SK-N-MC (cell line): ENCODE results near the gene MAMSTR.
"Not testable (repeated sequence)": the region's sequence is repeated elsewhere in the genome, so short reads cannot be mapped to it uniquely, and the experiment has no call there.

ENCODE experiments used
- DNase-seq: peaks from one replicate; pipeline ENCODE4 v3.0.0-alpha.2; 2011; ENCODE audit warnings: low read depth, low spot score
- H3K27ac ChIP-seq: fragments of 200-600 bp; sonication (generic); 2 replicates; pipeline ENCODE4 v1.5.1; 2016; ENCODE audit warnings: mixed run types
- H3K36me3 ChIP-seq: fragments of 200-600 bp; sonication (generic); 2 replicates; pipeline ENCODE4 v1.6.1; 2017; ENCODE audit warnings: antibody characterized with exemption, low read length, mixed read lengths; ENCODE audit not compliant: insufficient read depth
- H3K4me3 ChIP-seq: fragments of 200-600 bp; sonication (generic); 2 replicates; pipeline ENCODE4 v1.5.1; 2016
- H3K9ac ChIP-seq: fragments of 200-600 bp; sonication (generic); 2 replicates; pipeline ENCODE4 v1.8.0; 2017; ENCODE audit warnings: mixed run types, mixed read lengths; ENCODE audit not compliant: insufficient read length
- H3K9me3 ChIP-seq: fragments of 200-600 bp; sonication (generic); 2 replicates; pipeline ENCODE4 v1.6.1; 2017; ENCODE audit warnings: low read depth, mild to moderate bottlenecking, antibody characterized with exemption, low read length, moderate library complexity, mixed read lengths
- EZH2 ChIP-seq: fragments of 200-600 bp; sonication (generic); IDR thresholded peaks from one replicate; pipeline ENCODE4 v1.6.1; 2017; ENCODE audit warnings: antibody characterized with exemption
- FOXP2 ChIP-seq: optimal IDR thresholded peaks from 2 replicates; pipeline ENCODE3; 2011; ENCODE audit warnings: mild to moderate bottlenecking, moderate library complexity; ENCODE audit not compliant: insufficient read depth; ENCODE audit errors: extremely low read length, control extremely low read depth
- POLR2AphosphoS5 ChIP-seq: IDR thresholded peaks from 2 replicates; pipeline ENCODE4 v1.6.1; 2012; ENCODE audit warnings: mild to moderate bottlenecking, low read depth, low read length, borderline replicate concordance

Gene MAMSTR

GRCh38 chr19:48719263-48720171 lies at the start of gene MAMSTR:
TSS of gene MAMSTR (minus strand) at chr19:48719725. CDS start at chr19:48719031, 694 bp downstream.
- peak within 1 kb of the TSS; percentile 76 for H3K27ac ChIP-seq
- peak within 1 kb of the TSS; percentile 12 for H3K9ac ChIP-seq
- H3K36me3 ChIP-seq = no peaks in the 10 kb centered on the region
- TF ChIP-seq POLR2AphosphoS5 = no peak
- peak within 1 kb of the TSS; percentile 93 for H3K4me3 ChIP-seq
- no peak for DNase-seq
- no peaks in the 10 kb centered on the region for H3K9me3 ChIP-seq

GRCh38 chr19:48768994-48769713 lies 49.6 kb upstream of the MAMSTR start:
- no peaks in the 10 kb centered on the region for H3K36me3 ChIP-seq
- no peak for DNase-seq
- TF ChIP-seq FOXP2 (no peak), EZH2 (no peak), POLR2AphosphoS5 (no peak)

GRCh38 chr19:48768171-48768753 lies 48.7 kb upstream of the MAMSTR start:
- H3K4me3 ChIP-seq, H3K9me3 ChIP-seq, H3K9ac ChIP-seq, H3K27ac ChIP-seq, H3K36me3 ChIP-seq, DNase-seq: not testable (repeated sequence)

More at GRCh38 chr19:48768994-48769713, 49.6 kb upstream of the MAMSTR start:
- Histone ChIP-seq H3K27ac (no peak overlapping the region), H3K9me3 (no peaks in the 10 kb centered on the region), H3K4me3 (no peak overlapping the region), H3K9ac (no peak overlapping the region)

GRCh38 chr19:48765816-48766215 lies 46.3 kb upstream of the MAMSTR start:
- not testable (repeated sequence) for H3K9ac ChIP-seq, H3K36me3 ChIP-seq, H3K27ac ChIP-seq, H3K4me3 ChIP-seq, DNase-seq, H3K9me3 ChIP-seq

- TF ChIP-seq POLR2AphosphoS5 (no peak), EZH2 (no peak), FOXP2 (no peak)
- Histone ChIP-seq H3K4me3 (no peak overlapping the region), H3K9ac (no peak overlapping the region), H3K36me3 (no peaks in the 10 kb centered on the region), H3K9me3 (no peaks in the 10 kb centered on the region), H3K27ac (no peak overlapping the region)
- DNase-seq = no peak
These were observed 41.1 kb upstream of the MAMSTR start for GRCh38 chr19:48760504-48761205.

- DNase-seq = no peak
- H3K36me3 ChIP-seq = no peaks in the 10 kb centered on the region
- TF ChIP-seq POLR2AphosphoS5 (no peak), FOXP2 (no peak), EZH2 (no peak)
- no peak overlapping the region for H3K9ac ChIP-seq
- H3K9me3 ChIP-seq = no peaks in the 10 kb centered on the region
- no peak overlapping the region for H3K4me3 ChIP-seq
- no peak overlapping the region for H3K27ac ChIP-seq
These were observed 38.2 kb upstream of the MAMSTR start for GRCh38 chr19:48757741-48758144.

- no peak for TF ChIP-seq POLR2AphosphoS5
- TF ChIP-seq FOXP2 = no peak
- H3K9me3 ChIP-seq = no peaks in the 10 kb centered on the region
- no peak overlapping the region for H3K27ac ChIP-seq
- H3K4me3 ChIP-seq = no peak overlapping the region
- no peak overlapping the region for H3K9ac ChIP-seq
- no peaks in the 10 kb centered on the region for H3K36me3 ChIP-seq
- no peak for DNase-seq
These were observed 37.7 kb upstream of the MAMSTR start for GRCh38 chr19:48757089-48757675.

GRCh38 chr19:48756686-48757085 lies 37.2 kb upstream of the MAMSTR start:
- H3K27ac ChIP-seq = no peak overlapping the region
- H3K9ac ChIP-seq = no peak overlapping the region
- no peaks in the 10 kb centered on the region for H3K9me3 ChIP-seq
- no peak overlapping the region for H3K4me3 ChIP-seq
- no peak for DNase-seq
- no peak for TF ChIP-seq FOXP2
- no peak for TF ChIP-seq POLR2AphosphoS5
- H3K36me3 ChIP-seq = no peaks in the 10 kb centered on the region
